HG03439 (cell line): ENCODE data around the gene ZNF410.
A peak's percentile ranks its signal among the peaks of the same experiment; 100 is the strongest.
"Not testable (repeated sequence)": the region's sequence is repeated elsewhere in the genome, so short reads cannot be mapped to it uniquely, and the experiment has no call there.

Experiments
- ATAC-seq: cut with Tn5 transposase; IDR thresholded peaks from one replicate; pipeline ENCODE4 v1.9.1; 2021; ENCODE audit warnings: mild to moderate bottlenecking, moderate library complexity; ENCODE audit not compliant: unreplicated experiment

The ZNF410 gene, protein sequence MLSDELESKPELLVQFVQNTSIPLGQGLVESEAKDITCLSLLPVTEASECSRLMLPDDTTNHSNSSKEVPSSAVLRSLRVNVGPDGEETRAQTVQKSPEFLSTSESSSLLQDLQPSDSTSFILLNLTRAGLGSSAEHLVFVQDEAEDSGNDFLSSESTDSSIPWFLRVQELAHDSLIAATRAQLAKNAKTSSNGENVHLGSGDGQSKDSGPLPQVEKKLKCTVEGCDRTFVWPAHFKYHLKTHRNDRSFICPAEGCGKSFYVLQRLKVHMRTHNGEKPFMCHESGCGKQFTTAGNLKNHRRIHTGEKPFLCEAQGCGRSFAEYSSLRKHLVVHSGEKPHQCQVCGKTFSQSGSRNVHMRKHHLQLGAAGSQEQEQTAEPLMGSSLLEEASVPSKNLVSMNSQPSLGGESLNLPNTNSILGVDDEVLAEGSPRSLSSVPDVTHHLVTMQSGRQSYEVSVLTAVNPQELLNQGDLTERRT

DNA sequence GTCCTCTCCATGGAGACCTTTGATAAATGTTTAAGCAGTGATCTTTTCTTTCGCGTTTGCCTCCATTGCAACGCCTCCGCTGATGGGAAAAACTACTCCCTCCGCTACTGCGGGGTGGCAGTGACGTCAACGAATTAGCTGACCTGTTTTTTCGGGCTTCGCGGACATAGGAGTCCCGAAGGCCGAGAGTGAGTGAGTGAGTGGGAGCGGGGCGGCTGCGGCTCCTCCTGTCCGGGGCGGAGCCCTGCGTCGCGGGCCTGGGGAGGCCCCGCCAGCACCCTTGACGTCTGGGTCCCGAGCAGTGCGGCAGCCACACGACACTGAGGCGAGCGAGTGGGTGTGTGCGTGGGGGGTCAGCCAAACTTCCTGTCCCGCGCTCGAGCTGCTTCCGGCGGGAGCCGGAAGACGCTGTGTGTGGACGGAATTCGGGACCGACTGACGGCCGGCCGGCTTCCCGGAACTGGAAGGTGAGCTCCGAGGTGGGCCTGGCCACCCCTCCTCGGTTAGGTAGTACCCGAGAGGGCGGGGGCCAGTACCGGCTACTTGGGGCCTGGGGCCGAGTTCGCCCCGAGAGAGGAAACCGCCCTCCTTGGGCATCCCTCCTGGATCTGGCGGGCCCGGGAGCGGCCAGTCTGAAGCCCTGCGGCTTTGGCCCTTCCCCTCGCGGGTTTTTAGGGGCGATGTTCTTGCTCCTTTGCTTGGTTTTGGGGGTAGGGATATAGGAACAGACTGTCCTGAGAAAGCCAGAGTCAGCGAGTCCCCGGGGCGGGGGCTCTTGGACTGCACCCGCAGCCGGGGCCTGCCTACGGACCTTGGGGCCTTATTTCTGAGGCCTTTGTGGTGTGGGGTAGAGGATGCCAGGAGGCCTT is at the start of gene ZNF410:
TSS of gene ZNF410 (plus strand) at position 411 of the 869 bp plus-strand sequence. CDS start 5,317 bp downstream, outside the sequence.
- ATAC-seq: peak; percentile 95

DNA sequence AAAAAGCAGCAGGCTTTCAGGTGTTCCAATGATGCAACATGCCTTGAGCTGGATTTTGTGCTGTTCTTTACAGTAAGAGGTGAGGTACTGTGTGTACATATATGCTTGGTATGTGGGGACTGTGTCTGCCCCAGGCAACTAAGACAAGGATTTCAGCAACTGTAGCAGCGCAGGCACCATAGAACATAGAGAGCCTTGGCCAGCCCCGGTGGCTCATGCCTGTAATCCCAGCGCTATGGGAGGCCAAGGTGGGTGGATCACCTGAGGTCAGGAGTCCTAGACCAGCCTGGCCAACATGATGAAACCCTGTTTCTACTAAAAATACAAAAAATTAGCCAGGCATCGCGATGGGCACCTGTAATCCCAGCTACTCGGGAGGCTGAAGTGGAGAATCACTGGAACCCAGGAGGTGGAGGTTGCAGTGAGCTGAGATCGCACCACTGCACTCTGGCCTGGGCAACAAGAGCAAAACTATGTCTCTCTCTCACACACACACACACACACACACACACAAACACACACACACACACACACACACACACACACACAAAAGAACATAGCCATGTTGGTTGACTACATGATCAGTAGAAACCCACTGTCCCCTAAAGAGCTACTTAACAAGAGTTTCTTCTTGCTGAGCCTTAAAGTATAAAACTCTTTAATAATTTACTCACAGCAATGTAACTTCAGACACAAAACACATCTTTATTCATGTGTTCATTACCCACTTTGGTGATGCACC is 48.2 kb upstream of the ZNF410 start:
- ATAC-seq: not testable (repeated sequence)

DNA sequence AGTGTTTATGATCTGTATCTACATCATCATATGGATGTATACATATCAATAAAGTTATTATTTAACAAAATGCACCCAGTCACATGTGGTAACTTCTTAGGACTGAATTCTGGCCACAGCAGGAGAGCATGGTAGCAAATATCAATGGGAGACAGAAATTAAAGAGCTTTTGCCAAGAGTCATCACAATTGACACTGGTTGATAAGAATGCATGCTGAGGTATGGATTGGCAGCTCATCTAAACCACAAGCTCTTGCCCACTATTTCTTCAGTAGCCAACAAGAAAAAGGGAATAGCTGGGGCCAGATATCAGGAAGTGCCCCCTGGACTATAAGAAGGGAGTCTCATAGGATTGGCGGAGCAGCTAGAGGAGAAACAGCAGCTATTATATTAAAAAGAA is 44.5 kb upstream of the ZNF410 start:
- ATAC-seq: no peak

DNA sequence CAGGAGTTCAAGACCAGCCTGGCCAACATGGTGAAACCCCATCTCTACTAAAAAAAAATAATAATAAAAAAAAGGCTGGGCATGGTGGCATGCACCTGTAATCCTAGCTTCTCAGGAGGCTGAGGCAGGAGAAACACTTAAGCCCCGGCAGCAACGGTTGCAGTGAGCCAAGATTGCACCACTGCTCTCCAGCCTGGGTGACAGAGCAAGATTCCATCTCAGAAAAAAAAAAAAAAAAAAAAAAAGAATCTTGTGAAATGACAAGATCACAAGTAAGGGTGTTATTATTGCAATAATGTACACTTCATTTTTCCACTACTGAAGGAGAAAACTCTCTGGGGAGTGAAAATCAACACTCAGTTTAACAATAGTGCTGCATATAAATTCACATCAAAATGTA is 43.8 kb upstream of the ZNF410 start:
- ATAC-seq: no peak

DNA sequence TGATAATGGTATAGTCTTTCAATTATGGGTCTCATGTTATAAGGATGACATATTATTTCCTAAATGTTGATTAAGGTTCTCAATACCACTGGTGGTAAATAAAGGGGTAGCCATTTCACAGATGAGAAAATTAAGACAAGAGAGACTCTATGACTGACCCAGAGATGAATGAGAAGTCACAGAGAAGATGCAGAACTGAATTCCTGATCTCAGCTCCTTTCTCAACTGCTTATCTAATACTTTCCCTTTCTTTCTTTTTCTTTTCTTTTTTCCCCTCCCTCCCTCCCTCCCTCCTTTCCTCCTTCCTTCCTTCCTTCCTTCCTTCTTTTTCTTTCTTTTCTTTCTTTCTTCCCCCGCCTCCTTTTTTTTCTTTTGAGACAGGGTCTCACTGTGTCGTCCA is 43.4 kb upstream of the ZNF410 start:
- no peak for ATAC-seq

DNA sequence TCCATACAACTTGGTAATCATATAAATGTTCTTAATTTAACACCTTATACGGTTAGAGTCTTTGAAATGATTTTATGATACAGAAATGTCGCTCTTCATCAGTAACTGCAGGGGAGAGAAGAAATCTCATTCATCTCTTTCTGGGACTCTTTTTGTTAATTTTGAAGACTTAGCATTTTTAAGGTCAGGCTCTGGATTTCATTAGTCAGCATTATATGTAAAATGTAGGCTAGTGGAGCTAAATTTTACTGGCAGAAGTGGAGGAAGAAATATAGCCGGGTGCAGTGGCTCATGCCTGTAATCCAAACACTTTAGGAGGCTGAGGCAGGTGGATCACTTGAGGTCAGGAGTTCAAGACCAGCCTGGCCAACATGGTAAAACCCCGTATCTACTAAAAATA is 39.7 kb upstream of the ZNF410 start:
- ATAC-seq: no peak

DNA sequence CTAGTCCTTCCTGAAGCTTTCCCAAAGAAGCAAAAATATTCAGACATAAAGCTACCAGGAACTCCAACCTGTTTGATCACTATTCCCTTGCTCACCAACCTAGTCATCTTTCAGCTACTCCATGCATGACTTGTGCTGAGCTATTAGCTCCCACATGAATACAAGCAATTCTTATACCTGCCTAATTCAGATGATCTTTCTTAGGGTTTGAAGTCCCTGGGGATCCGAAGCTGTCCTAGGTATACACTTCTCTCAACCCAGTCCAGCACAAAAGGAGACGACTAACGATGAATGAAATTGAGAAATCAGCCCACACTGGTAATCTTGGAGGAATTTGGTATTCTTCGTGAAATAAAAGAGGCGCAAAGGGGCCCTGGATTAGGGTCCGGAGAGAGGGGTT is 35.7 kb upstream of the ZNF410 start:
- ATAC-seq: no peak

DNA sequence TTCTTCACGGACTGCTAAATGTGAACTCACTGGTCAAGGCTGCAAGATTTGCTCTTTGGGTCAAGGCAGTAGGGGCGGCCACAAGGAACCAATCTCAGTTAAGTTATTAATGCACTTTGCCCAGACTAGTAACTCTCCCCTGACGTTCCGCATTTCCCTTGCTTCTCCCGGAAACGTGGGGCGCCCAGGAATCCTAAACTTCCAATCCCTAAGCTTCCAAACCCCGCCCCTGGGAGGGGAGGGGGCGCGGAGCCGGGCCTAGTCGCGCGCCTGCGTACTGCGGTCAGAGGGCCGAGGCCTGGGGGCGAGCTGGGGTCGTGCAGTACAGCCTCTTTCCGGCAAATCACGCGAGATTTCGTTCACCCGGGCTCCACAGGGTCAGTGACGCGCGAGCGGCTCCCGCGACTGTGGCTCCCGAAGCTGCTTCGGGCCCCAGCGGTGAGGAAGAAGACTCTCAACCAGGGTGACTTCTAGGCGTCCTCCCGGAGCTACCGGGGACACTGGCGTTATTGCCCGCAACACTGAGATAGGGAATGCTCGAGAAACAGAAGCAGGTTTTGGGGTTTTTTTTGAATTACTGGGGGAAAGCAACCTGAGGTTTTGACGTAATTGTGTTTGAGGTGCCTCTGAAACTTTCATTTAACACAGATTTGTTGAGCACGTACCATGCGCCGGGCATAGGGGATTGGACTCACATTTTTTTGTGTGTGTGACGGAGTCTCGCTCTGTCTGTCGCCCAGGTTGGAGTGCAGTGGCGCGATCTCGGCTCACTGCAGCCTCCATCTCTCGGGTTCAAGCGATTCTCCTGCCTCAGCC is 34.9 kb upstream of the ZNF410 start, which contains the start of gene PTGR2:
TSS of gene PTGR2 (plus strand) at position 265 of the 816 bp plus-strand sequence. CDS start 7,032 bp downstream, outside the sequence.
- peak; percentile 92 for ATAC-seq

DNA sequence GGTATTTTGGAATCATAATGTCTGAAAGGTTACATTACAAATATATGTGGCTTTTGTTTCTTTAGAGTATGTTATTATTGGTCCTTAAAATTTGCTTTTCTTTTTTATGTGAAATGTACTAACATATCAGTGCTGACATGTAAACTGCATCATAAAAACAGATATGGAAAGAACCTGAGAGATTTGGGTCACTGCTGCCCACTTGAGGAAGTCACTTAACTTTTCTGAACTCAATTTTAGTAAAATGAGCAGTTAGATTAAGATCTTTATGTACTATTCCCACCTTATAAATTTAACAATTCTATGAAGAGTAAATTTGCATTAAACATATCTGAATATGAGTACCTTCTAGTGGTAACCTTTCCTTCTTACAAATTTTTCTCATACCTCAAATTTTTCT is 27.5 kb upstream of the ZNF410 start:
- ATAC-seq: no peak

DNA sequence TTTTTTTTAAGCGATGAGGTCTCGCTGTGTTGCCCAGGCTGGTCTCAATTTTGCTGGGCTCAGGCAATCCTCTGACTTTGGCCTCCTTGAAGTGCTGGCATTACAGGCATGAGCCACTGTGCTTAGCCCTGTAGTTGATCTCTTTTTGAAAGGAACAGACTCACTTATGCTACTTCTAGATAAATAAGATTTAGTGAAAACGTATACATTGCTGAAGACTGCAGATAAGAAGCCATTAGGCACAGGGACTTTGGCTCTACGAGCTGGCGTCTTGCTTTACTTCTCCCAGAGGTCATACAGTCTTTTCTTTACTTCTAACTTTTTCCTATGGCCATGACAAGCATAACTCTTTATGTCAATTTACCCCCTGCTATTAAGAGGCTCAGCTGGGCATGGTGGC is 25.6 kb upstream of the ZNF410 start:
- ATAC-seq: no peak

DNA sequence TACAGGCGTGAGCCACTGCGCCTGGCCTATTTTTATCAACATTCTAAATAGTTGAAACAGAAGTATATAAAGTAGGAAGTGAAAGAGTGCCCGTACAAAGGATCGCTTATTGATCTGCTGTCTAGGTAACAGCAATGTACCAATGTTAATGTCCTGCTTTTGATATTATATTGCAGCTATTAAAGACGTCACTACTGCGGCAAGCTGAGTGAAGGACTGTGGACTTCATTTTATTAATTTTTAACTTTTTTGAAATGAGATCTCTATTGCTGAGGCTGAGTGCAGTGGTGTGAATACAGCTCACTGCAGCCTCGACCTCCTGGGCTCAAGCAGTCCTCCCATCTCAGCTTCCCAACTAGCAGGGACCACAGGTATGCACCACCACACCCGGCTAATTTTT is 24.2 kb upstream of the ZNF410 start:
- no peak for ATAC-seq

DNA sequence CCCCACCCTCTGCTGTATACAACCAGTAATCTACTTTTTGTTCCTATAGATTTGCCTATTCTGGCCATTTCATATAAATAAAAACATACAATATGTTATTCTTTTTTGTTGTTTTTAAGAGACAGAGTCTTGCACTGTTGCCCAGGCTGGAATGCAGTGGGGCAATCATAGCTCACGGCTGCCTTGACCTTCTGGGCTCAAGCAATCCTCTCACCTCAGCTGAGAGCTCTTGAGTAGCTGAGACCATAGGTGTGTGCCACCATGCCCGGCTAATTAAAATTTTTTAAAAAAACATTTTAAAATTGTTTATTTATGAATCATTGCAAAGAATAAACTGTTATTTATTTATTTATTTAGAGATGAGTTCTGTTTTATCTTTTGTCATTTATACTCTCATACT is 23.4 kb upstream of the ZNF410 start:
- ATAC-seq: no peak

DNA sequence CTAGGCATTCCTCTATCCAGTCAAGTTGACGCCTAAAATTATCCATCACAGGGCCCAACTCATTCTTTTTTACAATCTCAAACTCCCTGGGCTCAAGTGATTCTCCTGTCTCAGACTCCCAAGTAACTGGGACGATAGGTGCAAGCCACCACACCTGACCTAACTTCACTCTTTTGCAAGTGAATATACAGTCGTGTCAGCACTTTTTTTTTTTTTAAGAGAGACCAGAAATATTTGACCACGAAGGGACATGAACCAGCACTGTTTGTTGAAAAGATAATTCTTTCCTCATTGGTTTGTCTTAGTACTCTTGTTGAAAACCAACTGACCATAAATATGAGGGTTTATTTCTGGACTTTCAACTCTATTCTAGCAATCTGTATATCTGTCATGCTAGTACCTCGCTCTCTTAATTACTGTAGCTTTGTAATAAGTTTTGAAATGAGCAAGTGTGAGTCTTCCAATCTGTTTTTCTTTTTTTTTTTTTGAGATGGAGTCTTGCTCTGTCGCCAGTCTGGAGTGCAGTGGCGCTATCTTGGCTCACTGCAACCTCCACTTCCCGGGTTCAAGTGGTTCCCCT is 21.0 kb upstream of the ZNF410 start:
- ATAC-seq: no peak

DNA sequence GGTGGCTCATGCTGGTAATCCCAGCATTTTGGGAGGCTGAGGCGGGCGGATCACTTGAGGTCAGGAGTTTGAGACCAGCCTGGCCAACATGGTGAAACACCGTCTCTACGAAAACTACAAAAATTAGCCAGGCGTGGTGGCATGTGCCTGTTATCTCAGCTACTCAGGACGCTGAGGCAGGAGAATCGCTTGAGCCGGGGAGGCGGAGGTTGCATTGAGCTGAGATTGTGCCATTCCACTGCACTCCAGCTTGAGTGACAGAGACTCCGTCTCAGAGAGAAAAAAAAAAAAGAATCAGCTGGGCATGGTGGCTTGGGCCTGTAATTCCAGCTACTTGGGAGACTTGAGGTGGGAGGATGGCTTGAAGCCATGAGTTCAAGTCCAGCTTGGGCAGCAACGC is 16.9 kb upstream of the ZNF410 start:
- ATAC-seq: not testable (repeated sequence)

DNA sequence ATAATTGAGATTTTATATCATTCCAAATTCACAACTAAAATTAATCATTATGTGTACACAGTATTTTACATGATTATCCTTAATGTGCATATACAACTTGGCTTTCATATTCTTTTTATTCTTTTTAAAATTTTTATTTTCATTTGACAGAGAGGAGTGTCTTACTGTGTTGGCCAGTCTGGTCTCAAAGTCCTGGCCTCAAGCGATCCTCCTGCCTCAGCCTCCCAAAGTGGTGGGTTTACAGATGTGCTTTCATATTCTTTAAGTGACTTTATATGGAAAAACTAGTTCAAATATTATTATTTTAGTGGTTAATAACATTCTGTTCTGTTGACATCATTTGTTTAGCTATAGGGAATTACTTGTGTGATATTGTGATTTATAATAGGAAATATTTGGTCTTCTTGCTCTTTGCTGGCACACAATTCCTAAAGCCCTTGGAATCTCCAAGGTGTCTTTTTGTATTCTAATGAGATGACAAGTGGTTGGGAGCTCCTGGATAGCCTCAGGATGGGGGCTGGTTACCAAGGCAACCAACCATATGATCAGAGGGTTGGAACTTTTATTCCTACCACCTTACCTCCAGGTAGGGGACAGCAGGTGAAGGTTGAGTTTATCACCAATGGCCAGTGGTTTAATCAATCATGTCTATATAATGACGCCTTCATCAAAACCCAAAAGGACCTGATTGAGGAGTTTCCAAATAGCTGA is 16.0 kb upstream of the ZNF410 start:
- ATAC-seq: no peak

DNA sequence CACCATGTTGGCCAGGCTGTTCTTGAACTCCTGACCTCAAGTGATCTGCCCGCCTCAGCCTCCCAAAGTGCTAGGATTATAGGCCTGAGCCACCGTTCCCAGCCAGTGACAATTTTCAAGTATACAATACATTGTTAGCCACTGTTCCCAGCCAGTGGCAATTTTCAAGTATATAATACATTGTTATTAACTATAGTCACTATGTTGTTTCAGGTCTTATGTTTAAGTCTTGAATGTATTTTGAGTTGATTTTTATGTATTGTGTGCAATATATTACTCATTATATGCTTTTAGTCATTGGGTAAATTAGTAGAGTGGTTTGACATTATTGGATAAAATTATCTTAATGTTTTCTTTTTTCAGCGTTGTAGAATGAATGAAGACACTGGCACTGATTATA is 13.0 kb upstream of the ZNF410 start:
- ATAC-seq: no peak

DNA sequence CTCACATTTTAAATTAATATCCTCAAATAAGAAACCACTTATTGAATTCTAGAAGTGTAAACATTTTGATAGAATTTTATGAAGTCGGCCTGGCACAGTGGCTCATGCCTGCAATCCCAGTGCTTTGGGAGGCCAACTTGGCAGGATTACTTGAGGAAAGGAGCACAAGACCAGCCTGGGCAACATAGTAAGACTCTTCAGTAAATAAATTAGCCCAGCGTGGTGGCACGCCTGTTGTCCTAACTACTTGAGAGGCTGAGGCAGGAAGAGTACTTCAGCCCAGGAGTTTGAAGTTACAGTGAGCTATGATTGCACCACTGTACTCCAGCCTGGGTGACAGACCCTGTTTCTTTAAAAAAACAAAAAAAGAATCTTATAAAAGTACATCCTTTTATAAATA is 8.9 kb upstream of the ZNF410 start:
- no peak for ATAC-seq

DNA sequence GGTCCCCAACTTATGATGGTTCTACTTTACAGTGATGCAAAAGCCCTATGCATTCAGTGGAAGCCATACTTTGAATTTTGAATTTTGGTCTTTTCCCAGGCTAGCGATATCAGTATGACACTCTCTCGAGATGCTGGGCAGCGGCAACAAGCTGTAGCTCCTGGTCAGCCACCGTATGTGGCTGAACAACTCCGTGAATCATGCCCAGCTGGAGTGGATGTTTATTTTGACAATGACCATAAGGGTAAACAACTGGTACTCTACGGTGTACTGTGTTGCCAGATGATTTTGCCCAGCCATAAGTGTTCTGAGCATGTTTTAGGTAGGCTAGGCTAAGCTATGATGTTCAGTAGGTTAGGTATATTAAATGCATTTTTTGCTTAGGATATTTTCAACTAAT is 8.2 kb upstream of the ZNF410 start:
- no peak for ATAC-seq

DNA sequence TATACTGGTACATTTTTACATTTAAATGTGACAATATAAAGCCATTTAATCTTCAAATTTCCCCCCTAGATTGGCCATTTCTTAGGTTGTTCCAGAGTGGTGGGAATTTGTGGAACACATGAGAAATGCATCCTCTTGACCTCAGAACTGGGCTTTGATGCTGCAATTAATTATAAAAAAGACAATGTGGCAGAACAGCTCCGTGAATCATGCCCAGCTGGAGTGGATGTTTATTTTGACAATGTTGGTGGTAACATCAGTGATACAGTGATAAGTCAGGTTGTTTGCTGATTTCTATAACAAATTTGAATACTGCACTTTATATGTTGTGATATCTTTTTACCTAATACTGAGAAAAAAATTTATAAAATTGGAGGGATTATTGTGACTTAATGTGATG is 7.6 kb upstream of the ZNF410 start:
- no peak for ATAC-seq
